K562 (cell line): ENCODE measurements around the gene IQGAP3. TPM values are rescaled to one million over a fixed set of nuclear protein-coding genes. Genes with fewer than 3 reads are reported as not detected.

Source experiments
- ATF7 ChIP-seq: fragments of 450-650 bp; IDR thresholded peaks from 2 replicates; pipeline ENCODE4 v1.7.1; 2014; ENCODE audit warnings: mild to moderate bottlenecking, moderate library complexity
- CREB3L1 ChIP-seq: fragments of 450-650 bp; IDR thresholded peaks from 2 replicates; pipeline ENCODE4 v1.6.1; 2014; ENCODE audit warnings: low read depth, mild to moderate bottlenecking, moderate library complexity, borderline replicate concordance
- CTBP1 ChIP-seq: fragments of 450-650 bp; IDR thresholded peaks from 2 replicates; pipeline ENCODE4 v1.6.1; 2016; ENCODE audit warnings: borderline replicate concordance
- DNMT1 ChIP-seq: fragments of 450-650 bp; IDR thresholded peaks from 2 replicates; pipeline ENCODE4 v1.6.1; 2016; ENCODE audit warnings: antibody characterized with exemption, mild to moderate bottlenecking
- ETV5 ChIP-seq: sonication (generic); formaldehyde crosslinking; IDR thresholded peaks from 2 replicates; pipeline ENCODE4 v1.4.0; 2020; ENCODE audit warnings: low read depth, mild to moderate bottlenecking, missing genetic modification reagents
- FOXK2 ChIP-seq, 2 experiments: fragments of 450-650 bp; IDR thresholded peaks in 1 of 2; conservative IDR thresholded peaks in 1 of 2; 2 replicates each; pipeline ENCODE4 v1.6.1; 2016; ENCODE audit warnings: low read depth in 2 of 2, mild to moderate bottlenecking in 1 of 2
- GABPB1 ChIP-seq: sonication (generic); formaldehyde crosslinking; IDR thresholded peaks from 2 replicates; pipeline ENCODE4 v1.8.0; 2022; ENCODE audit warnings: mild to moderate bottlenecking, missing genetic modification reagents
- GTF2F1 ChIP-seq: IDR thresholded peaks from 2 replicates; pipeline ENCODE4 v1.6.1; 2011; ENCODE audit warnings: low read depth, low read length, improper control_type of control experiment
- MNT ChIP-seq, 2 experiments: fragments of 450-650 bp; conservative IDR thresholded peaks; 2 replicates each; pipeline ENCODE4 v1.6.1; 2017; ENCODE audit warnings: mild to moderate bottlenecking in 2 of 2, moderate library complexity in 2 of 2
- NR2C2 ChIP-seq, 2 experiments: fragments of 200-800 bp in 1 of 2; sonication (Bioruptor generic) in 1 of 2; sonication (generic) in 1 of 2; formaldehyde crosslinking in 1 of 2; IDR thresholded peaks; 2 replicates each; pipeline versions ENCODE4 v1.6.1 to v1.8.0; 2016 to 2022; ENCODE audit warnings: mild to moderate bottlenecking in 1 of 2, missing compliant biosample characterization in 1 of 2, missing genetic modification characterization in 1 of 2, missing genetic modification reagents in 1 of 2
- RBFOX2 ChIP-seq: fragments of 200-400 bp; formaldehyde crosslinking; IDR thresholded peaks from 2 replicates; pipeline ENCODE4 v1.6.1; 2017; ENCODE audit warnings: low read depth, mild to moderate bottlenecking, low read length, moderate library complexity
- SIN3A ChIP-seq, 2 experiments: fragments of 150-350 bp in 1 of 2; IDR thresholded peaks; 2 replicates each; pipeline ENCODE4 v1.6.1; 2011 to 2016; ENCODE audit warnings: borderline replicate concordance in 2 of 2, low read depth in 2 of 2, low read length in 2 of 2, mild to moderate bottlenecking in 2 of 2, moderate library complexity in 2 of 2; ENCODE audit not compliant: control insufficient read depth in 1 of 2
- U2AF1 ChIP-seq: fragments of 200-400 bp; formaldehyde crosslinking; optimal IDR thresholded peaks from 2 replicates; pipeline ENCODE3; 2017; ENCODE audit warnings: mild to moderate bottlenecking, low read depth, low read length, moderate library complexity
- ZNF77 ChIP-seq: fragments of 250-450 bp; sonication (Bioruptor Pico); IDR thresholded peaks from 2 replicates; pipeline ENCODE4 v1.5.0; 2020
- polyA plus RNA-seq, 8 experiments: library from polyadenylated mRNA; depleted of rRNA in 4 of 8; stranded (reverse) in 5 of 8; unstranded in 3 of 8; fragments of >200 nt; fragmentation: Nextera tagmentation in 2 of 8; fragmentation: Illumina TruSeq in 1 of 8; extraction: Ambion mirVana in 2 of 8; extraction: Trizol in 1 of 8; gene quantifications; 2 replicates each; pipeline versions ENCODE4 v1.2.1 to v1.2.3, GENCODE V29; 2011 to 2014; ENCODE audit warnings: inconsistent platforms in 1 of 8, missing spikeins in 1 of 8
- total RNA-seq, 7 experiments: library from RNA; depleted of rRNA in 6 of 7; stranded (reverse); fragments of >200 nt in 6 of 7; fragmentation: Illumina TruSeq in 2 of 7; extraction: Trizol in 2 of 7; gene quantifications; 2 replicates each; pipeline versions ENCODE4 v1.2.1 to v1.2.3, GENCODE V29; 2011 to 2021; ENCODE audit warnings: low replicate concordance in 1 of 7
- TF ChIP-seq, protein P1 (sequence below): fragments of 450-650 bp; IDR thresholded peaks from 2 replicates; pipeline ENCODE4 v1.6.1; 2016; ENCODE audit warnings: low read depth

IQGAP3 gene
- total and polyA plus RNA-seq, 9 of the 15 experiments (the other 6 are each of a cell fraction or from before 2014, with no cell fraction given): 1.4 to 16.6 (median 11.9) TPM

DNA sequence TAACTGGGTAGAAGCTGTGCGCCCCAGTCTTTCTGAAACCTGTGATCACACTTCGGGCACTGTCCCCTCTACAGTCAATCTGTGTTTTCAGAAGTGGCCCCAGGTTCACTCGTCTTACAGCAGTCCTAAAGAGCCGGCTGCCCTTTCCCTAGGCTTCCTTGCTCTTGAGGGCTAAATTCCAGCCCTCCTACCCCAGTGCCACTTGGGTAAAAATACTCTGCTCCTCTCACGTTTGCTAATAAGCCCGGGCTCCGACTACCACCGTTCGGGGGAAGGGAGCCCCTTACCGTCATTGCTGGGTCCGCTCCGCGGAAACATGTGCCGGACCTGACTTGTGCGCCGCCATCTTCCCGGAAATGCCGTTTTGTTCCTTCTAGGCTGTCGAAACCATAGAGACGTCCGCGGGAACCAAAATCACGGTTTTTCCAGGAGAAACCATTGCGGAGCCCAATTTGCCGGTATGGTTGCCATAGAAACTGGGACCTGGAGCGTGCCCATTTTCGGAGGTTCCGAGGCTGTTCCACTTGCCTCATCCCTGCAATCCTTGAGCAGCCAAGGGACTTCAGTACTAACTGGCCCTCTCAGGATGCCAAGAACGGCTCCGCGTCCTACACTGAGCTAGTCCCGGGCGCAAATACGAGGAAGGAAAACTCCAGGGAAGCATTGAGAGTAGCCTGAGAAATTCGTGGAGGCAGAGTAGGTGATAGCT, 28.9 kb upstream of the IQGAP3 start, which contains the start of gene GPATCH4 (continued):
- TF ChIP-seq SIN3A (IDR thresholded peaks at IDR 0.05; ENCODE audit: borderline replicate concordance in 2 of 2, control insufficient read depth in 1 of 2, low read depth in 2 of 2, low read length in 2 of 2): peak; percentile 97 to 99
- TF ChIP-seq ETV5: no peak; the same call in 1 of the 2 replicates
- peak; percentile 57; the same call in 1 of the 2 replicates for TF ChIP-seq CTBP1
- TF ChIP-seq, protein P1, sequence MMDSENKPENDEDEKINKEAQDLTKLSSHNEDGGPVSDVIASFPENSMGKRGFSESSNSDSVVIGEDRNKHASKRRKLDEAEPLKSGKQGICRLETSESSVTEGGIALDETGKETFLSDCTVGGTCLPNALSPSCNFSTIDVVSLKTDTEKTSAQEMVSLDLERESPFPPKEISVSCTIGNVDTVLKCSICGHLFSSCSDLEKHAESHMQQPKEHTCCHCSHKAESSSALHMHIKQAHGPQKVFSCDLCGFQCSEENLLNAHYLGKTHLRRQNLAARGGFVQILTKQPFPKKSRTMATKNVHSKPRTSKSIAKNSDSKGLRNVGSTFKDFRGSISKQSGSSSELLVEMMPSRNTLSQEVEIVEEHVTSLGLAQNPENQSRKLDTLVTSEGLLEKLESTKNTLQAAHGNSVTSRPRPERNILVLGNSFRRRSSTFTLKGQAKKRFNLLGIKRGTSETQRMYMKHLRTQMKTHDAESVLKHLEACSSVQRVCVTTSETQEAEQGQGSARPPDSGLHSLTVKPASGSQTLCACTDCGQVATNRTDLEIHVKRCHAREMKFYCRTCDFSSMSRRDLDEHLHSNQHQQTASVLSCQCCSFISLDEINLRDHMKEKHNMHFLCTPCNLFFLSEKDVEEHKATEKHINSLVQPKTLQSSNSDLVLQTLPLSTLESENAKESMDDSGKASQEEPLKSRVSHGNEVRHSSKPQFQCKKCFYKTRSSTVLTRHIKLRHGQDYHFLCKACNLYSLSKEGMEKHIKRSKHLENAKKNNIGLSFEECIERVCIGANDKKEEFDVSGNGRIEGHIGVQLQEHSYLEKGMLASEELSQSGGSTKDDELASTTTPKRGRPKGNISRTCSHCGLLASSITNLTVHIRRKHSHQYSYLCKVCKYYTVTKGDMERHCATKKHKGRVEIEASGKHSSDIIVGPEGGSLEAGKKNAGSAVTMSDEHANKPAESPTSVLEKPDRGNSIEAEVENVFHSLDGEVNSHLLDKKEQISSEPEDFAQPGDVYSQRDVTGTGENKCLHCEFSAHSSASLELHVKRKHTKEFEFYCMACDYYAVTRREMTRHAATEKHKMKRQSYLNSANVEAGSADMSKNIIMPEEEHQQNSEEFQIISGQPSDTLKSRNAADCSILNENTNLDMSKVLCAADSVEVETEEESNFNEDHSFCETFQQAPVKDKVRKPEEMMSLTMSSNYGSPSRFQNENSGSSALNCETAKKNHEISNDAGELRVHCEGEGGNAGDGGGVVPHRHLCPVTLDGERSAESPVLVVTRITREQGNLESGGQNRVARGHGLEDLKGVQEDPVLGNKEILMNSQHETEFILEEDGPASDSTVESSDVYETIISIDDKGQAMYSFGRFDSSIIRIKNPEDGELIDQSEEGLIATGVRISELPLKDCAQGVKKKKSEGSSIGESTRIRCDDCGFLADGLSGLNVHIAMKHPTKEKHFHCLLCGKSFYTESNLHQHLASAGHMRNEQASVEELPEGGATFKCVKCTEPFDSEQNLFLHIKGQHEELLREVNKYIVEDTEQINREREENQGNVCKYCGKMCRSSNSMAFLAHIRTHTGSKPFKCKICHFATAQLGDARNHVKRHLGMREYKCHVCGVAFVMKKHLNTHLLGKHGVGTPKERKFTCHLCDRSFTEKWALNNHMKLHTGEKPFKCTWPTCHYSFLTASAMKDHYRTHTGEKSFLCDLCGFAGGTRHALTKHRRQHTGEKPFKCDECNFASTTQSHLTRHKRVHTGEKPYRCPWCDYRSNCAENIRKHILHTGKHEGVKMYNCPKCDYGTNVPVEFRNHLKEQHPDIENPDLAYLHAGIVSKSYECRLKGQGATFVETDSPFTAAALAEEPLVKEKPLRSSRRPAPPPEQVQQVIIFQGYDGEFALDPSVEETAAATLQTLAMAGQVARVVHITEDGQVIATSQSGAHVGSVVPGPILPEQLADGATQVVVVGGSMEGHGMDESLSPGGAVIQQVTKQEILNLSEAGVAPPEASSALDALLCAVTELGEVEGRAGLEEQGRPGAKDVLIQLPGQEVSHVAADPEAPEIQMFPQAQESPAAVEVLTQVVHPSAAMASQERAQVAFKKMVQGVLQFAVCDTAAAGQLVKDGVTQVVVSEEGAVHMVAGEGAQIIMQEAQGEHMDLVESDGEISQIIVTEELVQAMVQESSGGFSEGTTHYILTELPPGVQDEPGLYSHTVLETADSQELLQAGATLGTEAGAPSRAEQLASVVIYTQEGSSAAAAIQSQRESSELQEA: no peak
- peak; percentile 76 for TF ChIP-seq RBFOX2
- no peak for TF ChIP-seq DNMT1
- TF ChIP-seq MNT (conservative IDR thresholded peaks at IDR 0.05): peak; percentile 93 to 96
- no peak for TF ChIP-seq U2AF1
- TF ChIP-seq FOXK2 (conservative IDR thresholded peaks at IDR 0.05 in 1 of 2, IDR thresholded peaks at IDR 0.05 in 1 of 2; ENCODE audit: low read depth in 2 of 2): peak; percentile 63 to 71; a peak in 3 of 4 replicates
- peak; percentile 69 for TF ChIP-seq ATF7
- no peak for TF ChIP-seq ZNF77 (CRISPR knock-in tag)
- no peak for TF ChIP-seq NR2C2 (CRISPR knock-in tag; IDR thresholded peaks at IDR 0.05)
- TF ChIP-seq NR2C2 (tag; IDR thresholded peaks at IDR 0.05): peak; percentile 57; the same call in 1 of the 2 replicates
- TF ChIP-seq GTF2F1: no peak
- peak; percentile 81 for TF ChIP-seq CREB3L1
- TF ChIP-seq GABPB1: peak; percentile 93
